KMS-11 (cell line): Measurements from ENCODE around the gene LAPTM5.
A peak's percentile ranks its signal among the peaks of the same experiment; 100 is the strongest.

Experiments
- H2AFZ ChIP-seq: fragments of 200-600 bp; sonication (generic); 2 replicates; pipeline ENCODE4 v1.6.1; 2016; ENCODE audit warnings: antibody characterized with exemption, mixed run types, low read depth
- H3K27ac ChIP-seq: fragments of 200-600 bp; sonication (generic); 2 replicates; pipeline ENCODE4 v1.6.1; 2016; ENCODE audit warnings: mild to moderate bottlenecking, mixed run types
- H3K27me3 ChIP-seq: fragments of 200-600 bp; sonication (generic); 2 replicates; pipeline ENCODE4 v1.6.1; 2017; ENCODE audit warnings: mild to moderate bottlenecking, low read depth, mixed run types, moderate library complexity; ENCODE audit not compliant: insufficient read depth
- H3K36me3 ChIP-seq: fragments of 200-600 bp; sonication (generic); 2 replicates; pipeline ENCODE4 v1.6.1; 2017; ENCODE audit warnings: mild to moderate bottlenecking, mixed run types; ENCODE audit not compliant: insufficient read depth
- H3K4me1 ChIP-seq: fragments of 200-600 bp; sonication (generic); 2 replicates; pipeline ENCODE4 v1.6.1; 2016; ENCODE audit warnings: mild to moderate bottlenecking, low read depth, mixed run types; ENCODE audit not compliant: poor library complexity, severe bottlenecking
- H3K4me2 ChIP-seq: fragments of 200-600 bp; sonication (generic); 2 replicates; pipeline ENCODE4 v1.7.0; 2016; ENCODE audit warnings: mild to moderate bottlenecking, mixed run types
- H3K4me3 ChIP-seq: fragments of 200-600 bp; sonication (generic); IDR thresholded peaks from 2 replicates; pipeline ENCODE4 v1.6.1; 2017; ENCODE audit warnings: low read depth, low read length, mixed read lengths; ENCODE audit not compliant: insufficient read depth
- H3K79me2 ChIP-seq: fragments of 200-600 bp; sonication (generic); 2 replicates; pipeline ENCODE4 v1.6.1; 2016; ENCODE audit warnings: low read depth, mixed run types; ENCODE audit not compliant: insufficient read depth
- H3K9ac ChIP-seq: fragments of 200-600 bp; sonication (generic); 2 replicates; pipeline ENCODE4 v1.6.1; 2016; ENCODE audit warnings: mild to moderate bottlenecking, mixed run types
- H4K20me1 ChIP-seq: fragments of 200-600 bp; sonication (generic); 2 replicates; pipeline ENCODE4 v1.6.1; 2016; ENCODE audit warnings: mild to moderate bottlenecking, mixed run types; ENCODE audit not compliant: insufficient read depth
- TF ChIP-seq, protein P1 (sequence below): fragments of 200-600 bp; sonication (generic); conservative IDR thresholded peaks from 2 replicates; pipeline ENCODE4 v1.6.1; 2017; ENCODE audit warnings: low read depth, mild to moderate bottlenecking, antibody characterized with exemption, low read length, moderate library complexity, mixed read lengths

Gene LAPTM5

DNA sequence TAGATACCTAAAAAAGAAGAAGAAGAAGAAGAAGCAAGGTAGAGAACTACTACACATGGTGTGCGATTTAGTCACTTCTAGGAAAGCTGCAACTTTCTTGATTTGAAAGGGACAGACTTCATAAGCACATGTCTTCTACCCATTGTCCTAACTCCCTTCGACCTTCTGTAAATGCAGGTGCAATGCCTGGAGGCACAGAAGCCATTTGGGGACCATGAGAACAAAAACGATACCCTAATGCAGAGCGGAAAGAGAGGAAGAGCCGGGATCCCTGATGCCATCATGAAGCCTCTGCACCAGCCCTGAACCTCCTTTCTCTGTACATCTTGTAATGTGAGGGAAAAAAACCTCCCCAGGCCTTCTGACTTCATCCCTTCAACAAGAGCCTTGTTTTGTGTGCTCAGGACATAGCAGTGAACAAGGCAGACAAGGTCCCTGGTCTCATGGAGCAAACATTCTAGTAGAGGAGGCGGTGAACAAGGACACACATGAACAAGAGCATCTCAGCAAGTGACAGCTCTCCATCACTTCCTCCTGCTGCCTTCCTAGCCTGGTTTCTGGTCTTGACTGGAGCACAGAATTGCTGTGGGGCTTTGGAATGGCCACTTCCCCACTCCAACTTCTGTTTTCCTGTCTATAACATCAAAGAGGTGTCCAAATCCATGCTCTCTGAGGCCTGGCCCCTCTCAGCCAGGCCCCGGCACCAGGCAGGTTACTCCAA lies 5.5 kb upstream of the LAPTM5 start:
- TF ChIP-seq, protein P1, sequence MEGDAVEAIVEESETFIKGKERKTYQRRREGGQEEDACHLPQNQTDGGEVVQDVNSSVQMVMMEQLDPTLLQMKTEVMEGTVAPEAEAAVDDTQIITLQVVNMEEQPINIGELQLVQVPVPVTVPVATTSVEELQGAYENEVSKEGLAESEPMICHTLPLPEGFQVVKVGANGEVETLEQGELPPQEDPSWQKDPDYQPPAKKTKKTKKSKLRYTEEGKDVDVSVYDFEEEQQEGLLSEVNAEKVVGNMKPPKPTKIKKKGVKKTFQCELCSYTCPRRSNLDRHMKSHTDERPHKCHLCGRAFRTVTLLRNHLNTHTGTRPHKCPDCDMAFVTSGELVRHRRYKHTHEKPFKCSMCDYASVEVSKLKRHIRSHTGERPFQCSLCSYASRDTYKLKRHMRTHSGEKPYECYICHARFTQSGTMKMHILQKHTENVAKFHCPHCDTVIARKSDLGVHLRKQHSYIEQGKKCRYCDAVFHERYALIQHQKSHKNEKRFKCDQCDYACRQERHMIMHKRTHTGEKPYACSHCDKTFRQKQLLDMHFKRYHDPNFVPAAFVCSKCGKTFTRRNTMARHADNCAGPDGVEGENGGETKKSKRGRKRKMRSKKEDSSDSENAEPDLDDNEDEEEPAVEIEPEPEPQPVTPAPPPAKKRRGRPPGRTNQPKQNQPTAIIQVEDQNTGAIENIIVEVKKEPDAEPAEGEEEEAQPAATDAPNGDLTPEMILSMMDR: no peak
- no peaks in the 10 kb centered on the region; the same call in 1 of the 2 replicates for H3K27me3 ChIP-seq
- H3K36me3 ChIP-seq: no peaks in the 10 kb centered on the region
- H3K4me3 ChIP-seq: no peak overlapping the region
- H3K79me2 ChIP-seq: peaks cover 3% of the 10 kb centered on the region; the same call in 1 of the 2 replicates
- no peak overlapping the region for H3K9ac ChIP-seq
- no peak overlapping the region for H3K27ac ChIP-seq
- peaks cover 23% of the 10 kb centered on the region for H3K4me1 ChIP-seq
- H3K4me2 ChIP-seq: 0 out of 2 replicates have a peak overlapping the region, but pooled peaks have one; percentile 9
- 0 out of 2 replicates have a peak overlapping the region, but pooled peaks have one; percentile 22 for H2AFZ ChIP-seq
- no peaks in the 10 kb centered on the region for H4K20me1 ChIP-seq

GRCh38 chr1:30762152-30762929 lies 4.8 kb upstream of the LAPTM5 start:
- TF ChIP-seq, protein P1: no peak
- H3K4me2 ChIP-seq: 0 out of 2 replicates have a peak overlapping the region, but pooled peaks have one; percentile 9
- H3K79me2 ChIP-seq: peaks cover 4% of the 10 kb centered on the region; the same call in 1 of the 2 replicates
- no peak overlapping the region for H3K4me3 ChIP-seq
- no peaks in the 10 kb centered on the region for H3K36me3 ChIP-seq
- no peaks in the 10 kb centered on the region; the same call in 1 of the 2 replicates for H3K27me3 ChIP-seq
- no peak overlapping the region for H2AFZ ChIP-seq
- H3K4me1 ChIP-seq: peaks cover 26% of the 10 kb centered on the region
- H4K20me1 ChIP-seq: no peaks in the 10 kb centered on the region
- H3K9ac ChIP-seq: no peak overlapping the region
- no peak overlapping the region for H3K27ac ChIP-seq

DNA sequence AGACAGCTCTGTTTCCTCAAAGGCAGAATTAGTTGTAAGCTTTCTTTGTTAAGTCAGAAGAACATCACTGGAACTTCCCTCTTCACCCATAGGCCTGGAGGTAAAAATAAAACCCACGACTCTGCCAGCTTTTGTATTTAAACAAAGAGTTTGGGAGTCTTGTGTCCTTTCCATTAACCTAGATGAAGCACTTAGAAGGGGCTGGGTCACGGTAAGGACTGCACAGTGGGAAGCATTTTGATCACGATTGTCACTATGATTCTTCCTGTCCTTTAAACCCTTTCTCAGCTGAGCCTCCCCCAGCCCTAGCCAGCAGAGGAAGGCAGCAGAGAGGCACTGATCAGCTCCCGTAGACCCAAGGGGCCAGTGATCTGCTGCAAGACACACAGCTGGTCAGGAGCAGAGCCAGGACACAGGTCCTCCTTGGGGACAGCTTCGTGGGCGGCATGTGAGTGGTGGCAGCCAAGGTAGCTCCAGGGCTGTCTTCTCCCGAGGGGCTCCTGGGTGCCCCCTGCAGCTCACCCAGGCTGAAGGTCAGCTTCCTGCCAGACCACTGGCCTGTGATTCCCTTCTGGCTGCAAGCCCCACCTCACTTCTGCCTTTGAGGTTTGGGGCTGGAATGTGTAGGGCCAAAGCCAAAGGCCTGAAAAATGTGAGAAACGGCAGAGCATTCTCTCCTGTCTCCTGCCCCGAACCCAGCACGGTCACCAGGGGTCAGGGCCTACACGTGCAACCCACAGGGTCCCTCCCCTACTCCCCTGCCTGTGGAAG lies 4.0 kb upstream of the LAPTM5 start:
- Histone ChIP-seq H3K9ac (no peak overlapping the region), H3K4me3 (no peak overlapping the region), H3K4me2 (no peak overlapping the region), H3K27ac (no peak overlapping the region), H3K4me1 (peaks cover 28% of the 10 kb centered on the region), H3K27me3 (no peaks in the 10 kb centered on the region; the same call in 1 of the 2 replicates), H3K36me3 (no peaks in the 10 kb centered on the region), H4K20me1 (no peaks in the 10 kb centered on the region), H3K79me2 (peaks cover 5% of the 10 kb centered on the region; the same call in 1 of the 2 replicates), H2AFZ (no peak overlapping the region)
- TF ChIP-seq, protein P1: no peak

- TF ChIP-seq, protein P1: no peak
- Histone ChIP-seq H3K4me3 (no peak overlapping the region), H3K9ac (no peak overlapping the region), H3K27me3 (no peaks in the 10 kb centered on the region; the same call in 1 of the 2 replicates), H3K27ac (no peak overlapping the region), H3K36me3 (no peaks in the 10 kb centered on the region), H3K79me2 (peaks cover 9% of the 10 kb centered on the region; the same call in 1 of the 2 replicates), H3K4me1 (peaks cover 35% of the 10 kb centered on the region), H4K20me1 (no peaks in the 10 kb centered on the region), H2AFZ (no peak overlapping the region), H3K4me2 (no peak overlapping the region)
These were observed 3.2 kb upstream of the LAPTM5 start for GRCh38 chr1:30760596-30761324.
